CD4-positive, CD25-positive, alpha-beta regulatory T cell (primary cell): ENCODE results near the gene PPP1R3E. TPM values are rescaled to one million over a fixed set of nuclear protein-coding genes. Genes with fewer than 3 reads are reported as not detected.
"Not testable (repeated sequence)": the region's sequence is repeated elsewhere in the genome, so short reads cannot be mapped to it uniquely, and the experiment has no call there.

Experiments
- ATAC-seq, 2 donors: fragments of 150-1000 bp; cut with Tn5 transposase; one replicate each; pipeline ENCODE4 v1.10.0; 2021; ENCODE audit warnings: low read depth in 2 of 2, moderate number of reproducible peaks in 2 of 2, moderate library complexity in 1 of 2
- DNase-seq, 3 donors: peaks; one replicate each; pipeline versions ENCODE4 v3.0.0 to v3.0.0-alpha.2; 2012 to 2022; ENCODE audit warnings: mixed read lengths in 1 of 3
- H3K27ac ChIP-seq: one replicate; pipeline ENCODE4 v1.7.0; 2013; ENCODE audit warnings: mild to moderate bottlenecking, low read length; ENCODE audit not compliant: insufficient read depth, poor library complexity, severe bottlenecking
- H3K27me3 ChIP-seq: one replicate; pipeline ENCODE4 v1.7.0; 2013; ENCODE audit warnings: low read length; ENCODE audit not compliant: control insufficient read depth, insufficient read depth
- H3K36me3 ChIP-seq: one replicate; pipeline ENCODE4 v1.7.0; 2013; ENCODE audit warnings: mild to moderate bottlenecking, low read length, moderate library complexity; ENCODE audit not compliant: control insufficient read depth, insufficient read depth
- H3K4me1 ChIP-seq: 2 replicates; pipeline ENCODE4 v1.7.0; 2013; ENCODE audit warnings: mild to moderate bottlenecking, low read length; ENCODE audit not compliant: insufficient read depth, control insufficient read depth, poor library complexity, severe bottlenecking
- H3K4me3 ChIP-seq: one replicate; pipeline ENCODE4 v1.7.0; 2013; ENCODE audit warnings: low read depth, mild to moderate bottlenecking, low read length, moderate library complexity
- H3K9me3 ChIP-seq, 2 experiments: 1 replicate in 1 of 2; 2 replicates in 1 of 2; pipeline ENCODE4 v1.7.0; 2013; ENCODE audit warnings: low read length in 2 of 2, mild to moderate bottlenecking in 1 of 2, moderate library complexity in 1 of 2; ENCODE audit not compliant: control insufficient read depth in 2 of 2
- H3K27ac Mint-ChIP-seq, 3 donors: one replicate each; pipeline ENCODE4 v1.8.0; 2020 to 2022; ENCODE audit warnings: mild to moderate bottlenecking in 3 of 3, mixed read lengths in 3 of 3, moderate library complexity in 2 of 3
- H3K27me3 Mint-ChIP-seq: one replicate; pipeline ENCODE4 v1.8.0; 2022; ENCODE audit warnings: mild to moderate bottlenecking, mixed read lengths
- H3K36me3 Mint-ChIP-seq: one replicate; pipeline ENCODE4 v1.8.0; 2020; ENCODE audit warnings: mixed read lengths
- H3K4me1 Mint-ChIP-seq, 4 donors: one replicate each; pipeline ENCODE4 v1.8.0; 2020 to 2022; ENCODE audit warnings: mixed read lengths in 4 of 4, mild to moderate bottlenecking in 1 of 4
- H3K4me3 Mint-ChIP-seq, 4 donors: one replicate each; pipeline ENCODE4 v1.8.0; 2020 to 2022; ENCODE audit warnings: mild to moderate bottlenecking in 4 of 4, mixed read lengths in 4 of 4, moderate library complexity in 3 of 4
- H3K9me3 Mint-ChIP-seq, 7 donors: one replicate each; pipeline ENCODE4 v1.8.0; 2020 to 2022; ENCODE audit warnings: mixed read lengths in 7 of 7, mild to moderate bottlenecking in 3 of 7, moderate library complexity in 2 of 7
- polyA plus RNA-seq, 4 donors: library from polyadenylated mRNA; unstranded; fragments of 300-500 nt; fragmentation: Illumina TruSeq; gene quantifications; one replicate each; pipeline ENCODE4 v1.2.3, GENCODE V29; 2021
- total RNA-seq: library from RNA; stranded (reverse); gene quantifications from one replicate; pipeline ENCODE4 v1.2.3, GENCODE V29; 2022

PPP1R3E gene
- total and polyA plus RNA-seq, 5 donors from 2014 or later, result 2.5 to 33.2 (median 2.9) TPM

DNA sequence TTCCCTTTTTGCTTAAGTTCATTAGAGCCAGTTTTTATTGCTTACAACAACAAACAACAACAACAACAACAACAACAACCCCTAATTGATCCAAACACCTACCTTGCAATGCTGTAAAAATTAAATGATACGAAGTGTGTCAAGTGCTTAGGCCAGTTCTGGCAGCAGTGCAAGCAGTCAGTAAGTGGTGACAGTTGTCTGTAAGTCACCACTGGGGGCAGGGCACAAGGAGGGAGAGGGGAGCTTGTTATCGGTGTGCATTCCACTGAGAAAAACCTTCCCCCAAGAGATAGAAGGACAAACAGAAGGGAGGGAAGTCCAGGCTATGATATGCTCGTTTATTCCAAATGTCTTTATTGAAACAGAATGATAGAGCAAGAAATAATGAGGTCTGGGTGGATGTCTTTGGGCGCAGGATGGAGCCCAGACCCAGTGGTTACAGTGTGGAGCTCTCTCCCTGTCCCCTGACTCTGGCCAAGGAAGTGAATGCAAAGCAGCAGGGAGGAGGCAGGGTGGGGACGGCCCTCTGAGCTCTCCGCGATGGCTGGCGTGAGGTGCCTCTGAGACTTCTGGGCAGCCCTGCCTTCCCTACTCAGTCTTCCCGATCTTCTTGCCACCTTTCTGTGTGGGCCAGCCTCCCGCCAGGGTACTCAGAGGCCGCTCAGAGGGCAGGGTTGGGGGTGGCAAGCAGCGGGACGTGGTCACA is 43.5 kb upstream of the PPP1R3E start:
- Histone ChIP-seq H3K36me3 (no peaks in the 10 kb centered on the region), H3K27ac (no peak overlapping the region), H3K4me3 (no peak overlapping the region), H3K4me1 (no peaks in the 10 kb centered on the region), H3K9me3 (no peaks in the 10 kb centered on the region), H3K27me3 (peaks cover 11% of the 10 kb centered on the region)
- peaks cover 0 to 5% (median 0%) of the 10 kb centered on the region in 7 donors for H3K9me3 Mint-ChIP-seq
- DNase-seq, result no peak
- ATAC-seq, result no peak
- H3K27ac Mint-ChIP-seq, result no peak overlapping the region
- no peak overlapping the region for H3K4me3 Mint-ChIP-seq
- H3K27me3 Mint-ChIP-seq, result peaks cover 48% of the 10 kb centered on the region
- H3K36me3 Mint-ChIP-seq, result peaks cover 9% of the 10 kb centered on the region
- peaks cover 0 to 5% (median 0%) of the 10 kb centered on the region in 4 donors for H3K4me1 Mint-ChIP-seq

DNA sequence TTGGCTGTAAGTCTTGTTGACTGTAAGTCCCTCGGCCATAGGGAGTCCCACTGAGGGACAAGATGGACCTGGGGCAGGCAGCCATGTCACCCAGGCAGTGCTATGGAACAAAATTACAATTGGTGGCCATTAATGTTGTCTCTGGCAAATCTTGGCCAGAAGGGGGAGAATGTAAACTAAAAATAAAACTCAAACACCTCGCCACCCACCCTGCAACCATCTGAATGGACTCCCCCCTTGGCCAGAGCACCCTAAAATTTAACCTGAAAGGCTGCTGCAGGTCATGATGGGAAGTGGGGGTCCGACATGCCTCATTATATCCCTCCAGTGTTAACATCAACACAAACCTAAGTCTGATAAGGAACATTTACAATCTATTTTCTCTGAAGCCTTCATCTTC is 41.8 kb upstream of the PPP1R3E start:
- Histone ChIP-seq H3K4me1 (no peaks in the 10 kb centered on the region), H3K4me3 (no peak overlapping the region), H3K36me3 (no peaks in the 10 kb centered on the region), H3K27ac (no peak overlapping the region), H3K27me3 (peaks cover 12% of the 10 kb centered on the region), H3K9me3 (peaks cover 0 to 4% of the 10 kb centered on the region in 2 experiments)
- Mint-ChIP-seq H3K27me3 (peaks cover 47% of the 10 kb centered on the region), H3K9me3 (peaks cover 0 to 2% (median 0%) of the 10 kb centered on the region in 7 donors), H3K4me3 (no peak overlapping the region), H3K4me1 (no peaks in the 10 kb centered on the region), H3K27ac (no peak overlapping the region), H3K36me3 (peaks cover 3% of the 10 kb centered on the region)
- ATAC-seq (no peak), DNase-seq (no peak)

DNA sequence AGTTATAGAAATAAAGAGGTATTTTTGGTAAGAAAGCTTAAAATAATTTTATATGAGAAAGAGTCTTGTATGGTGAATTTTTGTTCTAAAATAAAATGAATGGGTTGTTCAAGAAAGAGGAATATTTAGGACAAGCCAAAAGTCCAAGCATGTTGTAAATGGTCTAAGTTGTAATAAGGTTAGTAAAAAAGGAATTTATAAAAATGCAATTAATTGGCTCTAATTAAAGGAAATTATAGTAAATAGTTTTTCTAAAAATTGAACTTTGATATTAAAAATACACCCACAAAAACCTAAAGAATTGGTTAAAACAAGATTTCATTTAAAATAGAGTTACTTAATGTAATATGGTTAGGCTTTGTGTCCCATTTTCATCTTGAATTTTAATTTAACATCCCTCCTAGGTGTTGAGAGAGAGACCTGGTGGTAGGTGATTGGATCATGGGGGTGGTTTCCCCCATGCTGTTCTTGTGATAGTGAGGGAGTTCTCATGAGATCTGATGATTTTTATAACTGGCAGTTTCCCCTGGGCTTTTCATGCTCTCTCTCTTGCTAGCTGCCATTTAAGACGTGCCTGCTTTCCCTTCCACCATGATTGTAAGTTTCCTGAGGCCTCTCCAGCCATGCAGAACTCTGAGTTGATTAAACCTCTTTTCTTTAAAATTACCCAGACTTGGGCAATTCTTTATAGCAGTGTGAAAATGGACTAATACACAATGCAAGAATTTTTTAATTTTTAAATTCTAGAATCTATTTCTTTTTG is 37.0 kb upstream of the PPP1R3E start:
- peaks cover 0 to 8% of the 10 kb centered on the region in 2 experiments for H3K9me3 ChIP-seq
- DNase-seq, result no peak
- ATAC-seq, result no peak
- Mint-ChIP-seq H3K4me1 (no peaks in the 10 kb centered on the region), H3K4me3 (no peak overlapping the region), H3K36me3 (peaks cover 3% of the 10 kb centered on the region), H3K9me3 (peaks cover 0 to 3% (median 0%) of the 10 kb centered on the region in 7 donors), H3K27me3 (peaks cover 56% of the 10 kb centered on the region), H3K27ac (no peak overlapping the region)
- H3K36me3 ChIP-seq, result no peaks in the 10 kb centered on the region
- peaks cover 22% of the 10 kb centered on the region for H3K27me3 ChIP-seq
- H3K27ac ChIP-seq, result no peak overlapping the region
- no peak overlapping the region for H3K4me3 ChIP-seq
- H3K4me1 ChIP-seq, result no peaks in the 10 kb centered on the region

DNA sequence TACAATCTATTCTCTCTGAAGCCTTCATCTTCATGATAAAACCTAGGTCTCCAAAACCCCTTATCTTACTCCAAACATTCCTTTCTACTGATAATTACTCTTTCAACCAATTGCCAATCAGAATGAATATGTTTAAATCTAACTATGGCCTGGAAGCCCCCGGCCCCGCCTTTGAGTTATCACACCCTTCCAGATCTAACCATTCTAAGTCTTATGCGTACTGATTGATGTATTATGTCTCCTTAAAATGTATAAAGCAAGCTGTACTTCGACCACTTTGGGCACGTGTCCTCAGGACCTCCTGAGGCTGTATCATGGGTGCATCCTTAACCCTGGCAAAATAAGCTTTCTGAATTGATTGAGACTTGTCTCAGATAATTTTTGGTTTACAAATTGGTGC is 33.0 kb upstream of the PPP1R3E start:
- Mint-ChIP-seq H3K27me3 (peaks cover 39% of the 10 kb centered on the region), H3K4me3 (no peak overlapping the region), H3K4me1 (no peaks in the 10 kb centered on the region), H3K36me3 (peaks cover 3% of the 10 kb centered on the region), H3K27ac (no peak overlapping the region), H3K9me3 (peaks cover 0 to 3% (median 0%) of the 10 kb centered on the region in 7 donors)
- H3K4me1 ChIP-seq, result no peaks in the 10 kb centered on the region
- no peak for ATAC-seq
- H3K27me3 ChIP-seq, result peaks cover 16% of the 10 kb centered on the region
- no peak for DNase-seq
- H3K36me3 ChIP-seq, result no peaks in the 10 kb centered on the region
- peaks cover 0 to 8% of the 10 kb centered on the region in 2 experiments for H3K9me3 ChIP-seq
- H3K4me3 ChIP-seq, result no peak overlapping the region
- H3K27ac ChIP-seq, result no peak overlapping the region

DNA sequence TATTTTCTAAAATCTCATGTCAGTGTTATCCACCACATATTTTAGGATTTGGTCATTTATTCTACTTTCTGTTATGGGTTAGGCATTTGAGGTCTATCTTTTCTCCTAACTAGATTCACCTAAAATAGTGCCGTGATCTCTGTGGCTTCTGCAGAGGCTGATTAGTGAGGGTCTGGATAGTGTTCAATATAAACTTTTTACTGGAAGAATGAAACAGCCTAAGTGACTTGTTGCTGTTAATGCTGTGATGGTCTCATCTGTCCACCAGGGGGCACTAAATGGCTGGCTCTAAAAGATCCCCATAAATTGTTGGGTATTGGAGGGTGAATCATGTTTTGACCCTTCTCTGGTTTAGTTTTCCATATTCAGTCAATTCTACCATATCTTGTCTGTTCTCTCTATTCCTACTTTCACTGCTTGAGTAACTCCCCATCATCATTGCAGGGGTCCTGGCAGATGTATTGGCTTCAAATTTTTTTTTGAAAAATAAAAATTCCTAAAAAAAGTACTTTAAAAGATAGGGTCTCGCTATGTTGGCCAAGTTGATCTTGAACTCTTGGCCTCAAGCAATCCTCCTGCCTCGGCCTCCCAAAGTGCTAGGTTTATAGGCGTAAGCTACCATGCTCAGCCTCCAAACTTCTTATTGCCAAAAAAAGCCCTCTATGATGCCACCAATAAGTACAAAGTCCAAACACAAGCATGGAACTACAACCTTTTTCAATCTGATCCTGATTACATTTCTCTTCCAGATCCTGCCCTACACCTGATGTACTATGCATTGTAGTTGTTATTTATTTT is 25.5 kb upstream of the PPP1R3E start:
- Mint-ChIP-seq H3K4me3 (peak overlapping the region in 1 of 4 donors; percentile 63), H3K27me3 (no peaks in the 10 kb centered on the region), H3K9me3 (no peaks in the 10 kb centered on the region), H3K27ac (peak overlapping the region in 1 of 3 donors; percentile 40), H3K36me3 (peaks cover 11% of the 10 kb centered on the region), H3K4me1 (peaks cover 3 to 8% (median 5%) of the 10 kb centered on the region in 4 donors)
- H3K27me3 ChIP-seq, result no peaks in the 10 kb centered on the region
- H3K4me1 ChIP-seq, result peaks cover 1% of the 10 kb centered on the region
- no peaks in the 10 kb centered on the region for H3K9me3 ChIP-seq
- H3K36me3 ChIP-seq, result peaks cover 27% of the 10 kb centered on the region
- no peak overlapping the region for H3K4me3 ChIP-seq
- no peak overlapping the region for H3K27ac ChIP-seq
- ATAC-seq (peak; percentile 65 to 70), DNase-seq (peak; percentile 49 to 79 (median 62))

DNA sequence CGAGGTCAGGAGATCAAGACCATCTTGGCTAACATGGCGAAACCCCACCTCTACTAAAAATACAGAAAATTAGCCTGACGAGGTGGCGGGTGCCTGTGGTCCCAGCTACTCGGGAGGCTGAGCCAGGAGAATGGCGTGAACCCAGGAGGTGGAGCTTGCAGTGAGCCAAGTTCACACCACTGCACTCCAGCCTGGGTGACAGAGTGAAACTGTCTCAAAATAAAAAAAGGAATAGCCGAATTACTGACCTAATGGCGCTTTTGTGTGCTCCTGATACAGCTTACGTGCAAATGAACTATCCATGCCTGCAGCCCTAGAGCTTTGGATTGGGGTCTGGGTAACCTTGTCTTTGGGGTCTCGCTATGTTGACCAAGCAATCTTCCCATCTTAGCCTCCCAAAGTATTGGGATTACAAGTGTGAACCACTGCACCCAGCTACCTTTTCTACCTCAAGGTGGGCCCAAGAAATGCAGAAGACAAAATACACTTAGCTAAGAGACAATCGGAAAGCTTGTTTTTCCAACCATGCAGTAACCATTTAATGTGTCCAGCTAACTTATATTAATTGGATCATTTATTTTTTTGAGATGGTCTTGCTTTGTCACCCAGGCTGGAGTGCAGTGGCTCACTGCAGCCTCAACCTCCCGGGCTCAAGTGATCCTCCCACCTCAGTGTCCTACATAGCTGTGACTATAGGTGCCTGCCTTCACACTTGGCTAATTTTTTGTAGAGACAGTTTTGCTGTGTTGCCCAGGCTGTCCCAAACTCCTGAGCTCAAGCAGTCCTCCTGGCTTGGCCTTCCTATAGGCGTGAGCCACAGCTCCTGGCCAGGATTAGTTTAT is 24.1 kb upstream of the PPP1R3E start:
- ATAC-seq (no peak), DNase-seq (no peak)
- H3K9me3 ChIP-seq, result no peaks in the 10 kb centered on the region
- H3K4me1 ChIP-seq, result peaks cover 13% of the 10 kb centered on the region
- H3K27me3 ChIP-seq, result no peaks in the 10 kb centered on the region
- no peaks in the 10 kb centered on the region for H3K27me3 Mint-ChIP-seq
- H3K36me3 Mint-ChIP-seq, result peaks cover 15% of the 10 kb centered on the region
- H3K9me3 Mint-ChIP-seq, result no peaks in the 10 kb centered on the region
- H3K4me1 Mint-ChIP-seq, result peaks cover 6 to 21% (median 18%) of the 10 kb centered on the region in 4 donors
- no peak overlapping the region for H3K4me3 ChIP-seq
- H3K4me3 Mint-ChIP-seq, result peak overlapping the region in 1 of 4 donors; percentile 62
- no peak overlapping the region for H3K27ac ChIP-seq
- no peak overlapping the region for H3K27ac Mint-ChIP-seq
- peaks cover 30% of the 10 kb centered on the region for H3K36me3 ChIP-seq

DNA sequence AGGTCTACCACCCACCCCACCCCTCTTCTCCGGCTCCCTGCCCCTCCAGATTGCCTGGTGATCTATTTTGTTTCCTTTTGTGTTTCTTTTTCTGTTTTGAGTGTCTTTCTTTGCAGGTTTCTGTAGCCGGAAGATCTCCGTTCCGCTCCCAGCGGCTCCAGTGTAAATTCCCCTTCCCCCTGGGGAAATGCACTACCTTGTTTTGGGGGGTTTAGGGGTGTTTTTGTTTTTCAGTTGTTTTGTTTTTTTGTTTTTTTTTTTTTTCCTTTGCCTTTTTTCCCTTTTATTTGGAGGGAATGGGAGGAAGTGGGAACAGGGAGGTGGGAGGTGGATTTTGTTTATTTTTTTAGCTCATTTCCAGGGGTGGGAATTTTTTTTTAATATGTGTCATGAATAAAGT is 23.1 kb upstream of the PPP1R3E start:
- Mint-ChIP-seq H3K36me3 (peaks cover 15% of the 10 kb centered on the region), H3K4me1 (peaks cover 6 to 27% (median 18%) of the 10 kb centered on the region in 4 donors), H3K27ac (peak overlapping the region in 1 of 3 donors; percentile 69), H3K4me3 (peak overlapping the region in 2 of 4 donors; percentile 30 to 62)
- DNase-seq, H3K4me3 ChIP-seq, H3K27ac ChIP-seq, H3K9me3 ChIP-seq, H3K27me3 ChIP-seq, ATAC-seq, H3K27me3 Mint-ChIP-seq, H3K9me3 Mint-ChIP-seq: not testable (repeated sequence)
- H3K36me3 ChIP-seq, result peaks cover 30% of the 10 kb centered on the region
- H3K4me1 ChIP-seq, result peaks cover 13% of the 10 kb centered on the region
